ENCODE results near the gene ISOC2. TPM values are rescaled to one million over a fixed set of nuclear protein-coding genes. Genes with fewer than 3 reads are reported as not detected.

ISOC2 gene
- total RNA-seq, 1 experiment from 2014 or later = 33.9 TPM

DNA sequence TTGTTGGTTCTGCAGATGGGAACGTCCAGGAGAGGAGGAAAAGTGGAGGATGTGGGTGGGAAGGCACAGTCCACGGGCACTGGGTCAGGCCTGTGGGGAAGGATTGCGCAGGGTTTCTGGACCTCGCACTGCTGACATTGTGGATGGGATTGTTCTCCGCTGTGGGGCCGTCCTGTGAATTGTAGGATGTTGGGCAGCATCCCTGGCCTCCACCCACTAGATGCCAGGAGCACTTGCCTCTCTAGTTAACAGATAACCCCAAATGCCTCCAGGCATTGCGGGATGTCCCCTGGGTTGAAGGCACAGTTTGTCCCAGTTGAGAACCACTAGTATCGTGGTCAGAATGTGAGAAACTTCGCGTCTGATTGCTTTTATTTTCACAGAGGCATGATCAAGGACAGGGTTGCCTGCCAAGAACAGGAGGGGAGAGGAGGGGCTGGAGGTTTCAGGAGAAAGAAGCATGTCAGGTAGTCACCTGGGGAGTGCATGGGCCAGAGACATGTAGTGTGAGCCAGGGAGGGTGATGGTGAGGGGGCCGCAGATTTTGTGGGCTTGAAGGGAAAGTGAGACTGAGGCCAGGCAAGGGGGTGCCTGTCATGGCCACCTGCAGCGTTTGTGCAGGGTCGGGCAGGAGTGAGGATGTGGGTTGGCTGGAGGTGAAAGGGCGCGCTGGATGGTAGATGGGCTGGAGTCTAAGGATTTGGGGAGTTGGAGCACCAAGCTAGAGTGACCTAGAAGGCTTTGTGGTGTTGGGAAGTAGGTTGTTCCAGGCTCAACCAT is 18.2 kb upstream of the ISOC2 start:
- DNase-seq (ENCODE audit: extremely low read depth, low read depth) = no peak

- no peak for DNase-seq (ENCODE audit: extremely low read depth, low read depth)
Observed at GRCh38 chr19:55479045-55479444, 17.6 kb upstream of the ISOC2 start.

DNA sequence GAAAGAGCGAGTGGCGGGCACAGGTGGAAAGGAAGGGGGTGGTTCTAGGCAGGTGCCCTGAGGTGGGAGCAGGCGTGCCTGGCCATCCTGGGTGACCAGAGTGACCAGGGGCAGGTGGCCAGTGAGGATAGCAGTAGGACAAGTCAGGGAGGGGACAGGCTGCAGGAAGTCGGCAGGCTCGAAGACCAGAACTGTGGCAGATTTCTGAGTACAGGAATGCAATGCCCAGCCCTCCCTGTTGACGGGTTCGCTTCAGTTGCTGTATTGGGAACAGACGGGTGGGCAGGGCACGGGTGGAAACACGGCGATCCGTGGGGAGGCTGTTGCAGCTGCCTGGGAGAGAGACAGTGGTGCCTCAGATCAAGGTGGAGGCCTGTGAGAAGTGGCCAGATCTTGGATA is 16.9 kb upstream of the ISOC2 start:
- no peak for DNase-seq (ENCODE audit: extremely low read depth, low read depth)

- no peak for DNase-seq (ENCODE audit: extremely low read depth, low read depth)
Observed at GRCh38 chr19:55477905-55478304, 16.5 kb upstream of the ISOC2 start.

DNA sequence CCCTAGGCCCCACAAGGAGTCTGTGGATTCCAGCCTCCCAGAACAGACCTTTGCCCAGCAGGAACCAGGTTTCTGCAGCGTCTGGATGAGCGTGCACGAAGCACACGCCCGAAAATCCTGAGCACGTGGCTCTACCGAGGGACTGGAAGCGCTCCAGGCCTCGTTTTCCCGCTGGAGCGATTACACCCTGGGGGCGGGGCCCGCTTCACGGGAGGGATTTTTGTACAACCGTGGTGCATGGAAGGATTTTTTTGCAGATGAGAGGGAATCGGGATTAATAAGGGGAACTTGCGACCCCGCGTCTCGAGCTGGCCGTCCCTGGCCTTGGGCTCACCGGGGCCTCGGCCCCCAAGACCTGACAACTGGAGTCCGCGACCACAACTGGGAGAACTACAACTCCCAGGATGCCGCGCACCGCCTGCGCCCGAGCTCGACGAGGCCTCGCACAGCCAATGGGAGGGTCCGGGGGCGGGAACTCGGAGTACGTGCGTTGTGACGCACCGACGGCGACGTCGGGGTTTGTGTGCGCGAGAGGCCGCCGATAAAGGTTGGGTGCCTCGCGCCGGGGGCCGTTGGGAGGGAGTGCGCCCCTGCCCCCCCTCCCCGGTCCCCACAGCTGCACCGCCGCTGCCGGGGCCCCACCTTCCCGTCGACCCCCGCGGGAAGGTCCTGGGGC is 14.8 kb upstream of the ISOC2 start, which contains the start of gene ZNF628:
TSS of gene ZNF628 (plus strand) at position 518 of the 676 bp plus-strand sequence. CDS start 3,294 bp downstream, outside the sequence.
- peak; percentile 94 for DNase-seq (ENCODE audit: extremely low read depth, low read depth)

GRCh38 chr19:55474269-55475265 is 13.1 kb upstream of the ISOC2 start:
- DNase-seq (ENCODE audit: extremely low read depth, low read depth) = no peak

DNA sequence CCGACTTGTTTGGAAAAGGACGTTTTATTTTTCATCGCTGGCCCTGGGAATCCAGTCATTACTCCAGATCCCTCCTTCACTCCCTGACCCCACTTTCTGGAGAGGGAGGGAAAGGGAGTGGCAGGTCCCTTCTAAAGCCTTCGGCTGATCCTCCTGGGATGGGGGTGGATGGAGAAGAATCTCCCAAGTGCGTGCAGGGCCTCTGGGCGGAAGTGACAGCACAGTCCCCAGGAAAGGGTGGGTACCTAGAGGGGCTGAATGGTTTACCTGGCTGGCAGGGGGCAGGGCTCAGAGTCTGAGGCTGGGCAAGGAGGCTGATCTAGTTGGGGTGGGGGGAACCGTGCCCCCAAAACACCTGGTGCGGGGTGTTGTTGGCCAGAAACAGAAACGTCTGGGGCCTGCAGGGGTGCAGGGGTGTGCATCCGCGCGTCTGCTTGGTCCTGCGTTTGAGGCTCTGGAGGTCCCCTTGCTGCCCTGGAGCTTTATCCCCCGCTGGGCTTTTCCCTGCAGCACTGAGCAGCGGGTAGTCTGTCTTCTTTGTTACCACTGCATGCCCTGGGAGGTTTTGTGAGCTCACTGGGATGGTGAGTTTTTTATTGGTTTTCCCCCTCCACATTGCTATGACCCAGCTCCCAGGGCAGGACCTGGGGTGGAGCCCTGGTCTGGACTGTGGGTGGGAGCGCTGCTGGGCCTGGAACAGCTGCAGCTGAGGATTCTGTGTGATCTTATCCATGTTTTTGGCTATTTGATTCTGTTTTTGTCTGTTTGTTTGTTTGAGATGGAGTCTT is 12.0 kb upstream of the ISOC2 start:
- no peak for DNase-seq (ENCODE audit: extremely low read depth, low read depth)

DNA sequence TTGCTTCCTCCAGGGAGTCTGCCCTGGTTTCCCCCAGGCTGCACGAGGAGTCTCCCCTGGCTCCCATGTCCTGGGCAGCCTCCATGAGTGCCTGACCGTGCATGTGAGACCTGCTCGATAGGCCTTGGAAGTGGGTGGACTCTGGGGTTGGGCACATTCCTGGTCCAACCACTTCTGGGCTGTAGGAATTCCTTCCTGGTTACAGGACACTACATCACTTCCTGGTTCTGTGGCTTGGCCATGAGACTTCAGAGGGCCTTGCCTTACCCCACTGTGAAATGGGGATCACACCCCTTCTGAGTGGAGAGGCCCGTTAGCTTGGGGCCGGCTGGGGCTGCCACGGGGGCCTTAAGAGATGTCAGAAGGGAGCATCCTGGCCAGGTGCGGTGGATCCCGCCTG is 11.0 kb upstream of the ISOC2 start:
- DNase-seq (ENCODE audit: extremely low read depth, low read depth) = no peak

DNA sequence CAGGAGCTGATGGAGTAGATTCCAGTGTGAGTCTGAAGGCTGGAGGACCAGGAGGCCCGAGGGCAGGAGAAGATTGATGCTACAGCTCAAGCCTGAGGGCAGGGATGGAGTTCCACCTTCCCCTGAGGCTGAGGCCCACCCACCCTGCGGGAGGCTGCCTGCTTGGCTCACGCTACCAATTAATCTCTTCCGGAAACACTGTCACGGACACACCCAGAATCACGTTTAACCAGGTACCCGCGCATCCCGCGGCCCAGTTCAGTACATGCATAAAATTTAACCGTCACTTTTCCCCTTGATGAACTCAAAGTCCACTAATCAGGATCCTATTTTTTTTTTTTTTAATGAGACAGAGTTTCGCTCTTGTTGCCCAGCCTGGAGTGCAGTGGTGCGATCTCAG is 9.8 kb upstream of the ISOC2 start:
- DNase-seq (ENCODE audit: extremely low read depth, low read depth) = no peak

GRCh38 chr19:55468054-55468393 is 6.6 kb upstream of the ISOC2 start:
- no peak for DNase-seq (ENCODE audit: extremely low read depth, low read depth)

DNA sequence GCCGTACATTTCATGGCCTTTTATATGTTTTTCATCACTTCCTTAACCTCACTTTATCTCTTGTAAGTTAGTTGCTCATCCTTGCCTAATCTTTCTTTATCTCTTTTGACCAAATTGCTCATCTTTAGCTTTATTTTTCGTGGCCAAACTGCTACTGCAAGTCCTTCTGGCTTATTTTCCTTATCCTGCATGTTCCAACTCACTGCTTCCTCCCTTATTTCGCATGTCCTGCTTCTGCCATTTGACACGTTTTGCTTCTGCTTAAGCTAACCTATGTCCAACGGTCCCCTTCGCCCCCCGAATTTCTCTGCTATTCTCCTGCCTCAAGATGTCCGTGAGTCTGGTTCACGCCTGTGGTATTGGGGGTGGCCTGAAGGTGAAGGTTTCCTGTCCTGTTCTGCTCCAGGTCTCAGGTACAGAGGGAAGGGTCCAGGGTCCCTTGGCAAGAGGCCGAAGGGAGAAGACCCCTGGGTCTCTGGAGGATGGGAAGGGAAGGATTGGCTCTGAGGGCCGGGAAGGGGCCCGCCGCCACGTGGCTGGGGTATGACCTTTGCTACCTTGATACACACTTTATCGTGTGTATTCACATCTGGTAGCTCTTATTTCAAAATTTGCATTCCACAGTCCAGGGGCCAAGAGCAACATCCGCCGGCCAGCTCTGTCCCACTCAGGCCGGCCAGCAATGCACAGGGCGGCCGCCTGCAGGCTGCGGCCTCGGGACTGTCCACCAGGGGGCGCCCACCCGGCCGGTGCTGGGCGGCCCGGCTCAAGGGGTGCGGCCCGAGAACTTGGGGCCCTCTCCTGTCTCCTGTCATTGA is 6.0 kb upstream of the ISOC2 start:
- no peak for DNase-seq (ENCODE audit: extremely low read depth, low read depth)

- DNase-seq (ENCODE audit: extremely low read depth, low read depth) = no peak
Observed at GRCh38 chr19:55466241-55466614, 4.8 kb upstream of the ISOC2 start.

DNA sequence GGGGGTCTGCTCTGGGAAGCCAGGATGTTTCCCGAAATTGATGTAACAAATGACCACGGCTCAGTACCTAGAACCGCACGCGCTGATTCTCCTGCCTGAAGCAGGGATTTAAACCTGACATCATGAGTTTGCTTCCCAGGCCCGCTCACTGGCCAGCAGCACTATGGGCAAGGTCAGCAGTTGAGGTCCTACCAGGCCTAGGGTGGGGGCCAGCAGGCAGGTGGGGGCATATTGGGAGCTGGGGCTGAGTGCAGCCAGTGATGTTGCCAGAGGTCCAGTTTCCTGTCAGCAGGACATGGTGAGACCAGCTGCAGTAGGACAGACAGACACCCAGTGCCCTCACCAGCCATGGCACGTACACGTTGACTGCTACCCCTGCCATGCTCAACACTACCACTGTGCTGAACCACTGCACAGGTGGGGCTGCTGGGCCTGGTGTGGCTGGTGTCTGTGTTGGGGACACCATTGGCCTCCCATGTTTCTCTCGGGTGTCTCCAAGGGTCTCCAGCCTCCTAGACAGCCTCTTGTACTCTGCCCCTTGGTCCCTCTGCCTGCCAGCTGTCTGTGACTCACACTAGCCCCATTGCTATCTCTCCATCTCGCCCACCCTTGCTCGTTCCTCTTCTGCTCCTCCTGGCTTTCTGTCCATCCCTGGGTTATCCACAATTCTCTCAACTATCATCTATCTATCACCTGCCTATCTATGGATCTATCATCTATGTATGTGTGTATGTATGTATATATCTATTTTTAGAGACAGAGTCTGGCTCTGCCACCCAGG is 4.2 kb upstream of the ISOC2 start:
- DNase-seq (ENCODE audit: extremely low read depth, low read depth) = no peak

DNA sequence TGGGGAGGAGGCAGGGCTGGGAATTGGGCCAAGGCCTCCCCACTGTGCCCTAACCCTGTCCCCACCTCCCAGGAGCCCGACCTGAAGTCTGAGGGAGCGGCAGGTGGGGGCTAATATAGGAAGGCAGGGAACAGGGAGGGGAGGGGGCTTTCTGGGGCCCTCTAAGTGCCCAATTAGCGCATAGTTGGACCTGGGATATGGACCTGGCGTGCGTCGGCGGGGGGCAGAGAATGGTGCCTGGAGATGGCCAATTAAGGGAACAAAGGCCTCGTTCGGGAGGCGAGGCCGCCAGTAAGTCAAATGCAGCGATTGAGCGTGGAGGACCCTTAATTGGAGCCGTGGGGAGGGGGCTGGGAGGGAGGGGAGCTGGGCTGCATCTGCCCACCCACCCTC is 3.2 kb upstream of the ISOC2 start, which contains the start of gene C19orf85:
TSS of gene C19orf85 (minus strand) at position 90 of the 393 bp plus-strand sequence. CDS start 197 bp downstream, outside the sequence.
- DNase-seq (ENCODE audit: extremely low read depth, low read depth) = no peak

GRCh38 chr19:55464039-55464661 is 2.7 kb upstream of the ISOC2 start:
- DNase-seq (ENCODE audit: extremely low read depth, low read depth) = no peak

DNA sequence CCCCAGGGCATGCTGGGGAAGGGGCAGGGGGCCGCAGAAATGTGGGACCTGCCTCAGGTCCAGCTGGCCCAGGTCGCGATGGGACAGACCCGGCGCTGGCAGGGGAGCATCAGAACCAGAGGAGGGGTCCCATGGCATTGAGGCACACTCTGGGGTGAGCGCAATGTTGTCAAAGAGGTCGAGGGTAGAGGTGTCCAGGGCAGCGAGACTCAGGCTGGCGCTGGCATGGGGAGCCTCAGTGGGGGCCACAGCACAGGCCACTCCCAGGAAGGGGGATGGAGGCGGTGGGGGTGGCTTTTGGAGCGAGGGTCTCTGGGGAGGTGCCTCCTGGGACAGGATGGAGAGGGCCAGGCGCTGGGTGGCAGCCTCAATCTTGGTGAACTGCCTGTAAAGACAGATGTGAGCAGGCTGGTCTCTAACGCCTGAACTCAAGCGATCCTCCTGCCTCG is 2.2 kb upstream of the ISOC2 start:
- no peak for DNase-seq (ENCODE audit: extremely low read depth, low read depth)

GRCh38 chr19:55462722-55463121 is 1.3 kb upstream of the ISOC2 start:
- DNase-seq (ENCODE audit: extremely low read depth, low read depth) = no peak

All from NCI-H460 (cell line).